GM12878 (cell line): ENCODE data around the gene NCAPD2. TPM values are rescaled to one million over a fixed set of nuclear protein-coding genes. Genes with fewer than 3 reads are reported as not detected.

ENCODE experiments used
- BACH1 ChIP-seq: fragments of 450-650 bp; IDR thresholded peaks from 2 replicates; pipeline ENCODE4 v1.6.1; 2017; ENCODE audit warnings: mild to moderate bottlenecking, borderline replicate concordance
- BMI1 ChIP-seq: fragments of 450-650 bp; IDR thresholded peaks from 2 replicates; pipeline ENCODE4 v1.6.1; 2016; ENCODE audit warnings: mild to moderate bottlenecking, moderate library complexity, borderline replicate concordance
- CHD2 ChIP-seq: IDR thresholded peaks from 2 replicates; pipeline ENCODE4 v1.6.1; 2011; ENCODE audit warnings: low read depth, low read length, improper control_type of control experiment, borderline replicate concordance
- HDAC6 ChIP-seq: fragments of 200-600 bp; sonication (generic); IDR thresholded peaks from one replicate; pipeline ENCODE4 v1.8.0; 2017; ENCODE audit warnings: antibody characterized with exemption; ENCODE audit not compliant: unreplicated experiment
- MEF2B ChIP-seq: fragments of 450-650 bp; IDR thresholded peaks from 2 replicates; pipeline ENCODE4 v1.6.1; 2018; ENCODE audit warnings: mild to moderate bottlenecking, moderate library complexity; ENCODE audit not compliant: partially characterized antibody, poor library complexity, severe bottlenecking
- NFYA ChIP-seq: IDR thresholded peaks from 2 replicates; pipeline ENCODE4 v1.6.1; 2011; ENCODE audit warnings: low read depth, mild to moderate bottlenecking, low read length, improper control_type of control experiment, borderline replicate concordance
- POLR2AphosphoS5 ChIP-seq: IDR thresholded peaks from 2 replicates; pipeline ENCODE4 v1.6.1; 2011; ENCODE audit warnings: mild to moderate bottlenecking, low read length, inconsistent platforms
- POU2F2 ChIP-seq: IDR thresholded peaks from 3 replicates; pipeline ENCODE4 v1.6.1; 2011; ENCODE audit warnings: low read depth, mild to moderate bottlenecking, low read length, borderline replicate concordance
- RELB ChIP-seq: fragments of 450-650 bp; IDR thresholded peaks from 2 replicates; pipeline ENCODE4 v1.6.1; 2017; ENCODE audit warnings: low read depth, mild to moderate bottlenecking, moderate library complexity
- TARDBP ChIP-seq: IDR thresholded peaks from 2 replicates; pipeline ENCODE4 v1.6.1; 2016; ENCODE audit warnings: borderline replicate concordance
- YY1 ChIP-seq: IDR thresholded peaks from 2 replicates; pipeline ENCODE4 v1.6.1; 2011; ENCODE audit warnings: low read depth, mild to moderate bottlenecking, low read length
- ZBED1 ChIP-seq: IDR thresholded peaks from 2 replicates; pipeline ENCODE4 v1.6.1; 2016; ENCODE audit warnings: borderline replicate concordance
- ZBTB4 ChIP-seq: fragments of 450-650 bp; formaldehyde crosslinking; IDR thresholded peaks from 2 replicates; pipeline ENCODE4 v1.4.0; 2022; ENCODE audit warnings: mild to moderate bottlenecking, moderate library complexity
- ZBTB40 ChIP-seq: fragments of 450-650 bp; IDR thresholded peaks from 2 replicates; pipeline ENCODE4 v1.6.1; 2016; ENCODE audit warnings: mild to moderate bottlenecking, moderate library complexity, borderline replicate concordance
- polyA plus RNA-seq, 11 experiments: library from polyadenylated mRNA; depleted of rRNA in 4 of 11; unstranded in 6 of 11; stranded (reverse) in 5 of 11; fragments of >200 nt; fragmentation: Nextera tagmentation in 4 of 11; fragmentation: Illumina TruSeq in 1 of 11; extraction: Ambion mirVana in 4 of 11; extraction: Trizol in 1 of 11; gene quantifications; 1 replicate in 1 of 11; 2 replicates in 10 of 11; pipeline versions ENCODE4 v1.2.1 to v1.2.3, GENCODE V29; 2011 to 2016; ENCODE audit warnings: inconsistent platforms in 2 of 11, missing spikeins in 2 of 11, low read depth in 1 of 11
- total RNA-seq, 4 experiments: library from RNA; depleted of rRNA in 3 of 4; stranded (reverse); fragments of >200 nt in 3 of 4; fragmentation: Illumina TruSeq in 1 of 4; extraction: Trizol in 1 of 4; gene quantifications; 2 replicates each; pipeline versions ENCODE4 v1.2.1 to v1.2.3, GENCODE V29; 2013 to 2021

The NCAPD2 gene
- total and polyA plus RNA-seq, 10 of the 15 experiments (the other 5 are each of a cell fraction or from before 2014, with no cell fraction given) = 24.2 to 160 (median 110) TPM

- TF ChIP-seq ZBED1 = peak; percentile 96
- no peak for TF ChIP-seq RELB
- 0 out of 2 replicates have a peak, but pooled peaks have one; percentile 27 for TF ChIP-seq BMI1
- TF ChIP-seq BACH1 = peak; percentile 85
- peak; percentile 19; the same call in 2 of the 3 replicates for TF ChIP-seq POU2F2
- peak; percentile 88; the same call in 1 of the 2 replicates for TF ChIP-seq POLR2AphosphoS5
- no peak; the same call in 1 of the 2 replicates for TF ChIP-seq CHD2
- TF ChIP-seq ZBTB4 = 0 out of 2 replicates have a peak, but pooled peaks have one; percentile 35
- TF ChIP-seq HDAC6 = peak; percentile 56
- TF ChIP-seq NFYA = no peak
- TF ChIP-seq ZBTB40 = no peak
- TF ChIP-seq MEF2B = no peak
- TF ChIP-seq TARDBP = no peak
- TF ChIP-seq YY1 = 0 out of 2 replicates have a peak, but pooled peaks have one; percentile 12
- TF ChIP-seq, all 136 proteins: peak for 19
These were observed 44.8 kb downstream of the NCAPD2 start (continued) for GRCh38 chr12:6538420-6539313.
